PC-3 (cell line): Measurements from ENCODE around the gene FAM163A.

Experiments
- EZH2 ChIP-seq: fragments of 300-600 bp; sonication (generic); IDR thresholded peaks from one replicate; pipeline ENCODE4 v1.6.1; 2017; ENCODE audit warnings: antibody characterized with exemption, mild to moderate bottlenecking, low read length; ENCODE audit not compliant: unreplicated experiment
- TF ChIP-seq, protein P1 (sequence below): fragments of 300-600 bp; sonication (generic); conservative IDR thresholded peaks from 2 replicates; pipeline ENCODE4 v1.5.1; 2017; ENCODE audit warnings: antibody characterized with exemption, low read depth, mild to moderate bottlenecking, low read length

DNA sequence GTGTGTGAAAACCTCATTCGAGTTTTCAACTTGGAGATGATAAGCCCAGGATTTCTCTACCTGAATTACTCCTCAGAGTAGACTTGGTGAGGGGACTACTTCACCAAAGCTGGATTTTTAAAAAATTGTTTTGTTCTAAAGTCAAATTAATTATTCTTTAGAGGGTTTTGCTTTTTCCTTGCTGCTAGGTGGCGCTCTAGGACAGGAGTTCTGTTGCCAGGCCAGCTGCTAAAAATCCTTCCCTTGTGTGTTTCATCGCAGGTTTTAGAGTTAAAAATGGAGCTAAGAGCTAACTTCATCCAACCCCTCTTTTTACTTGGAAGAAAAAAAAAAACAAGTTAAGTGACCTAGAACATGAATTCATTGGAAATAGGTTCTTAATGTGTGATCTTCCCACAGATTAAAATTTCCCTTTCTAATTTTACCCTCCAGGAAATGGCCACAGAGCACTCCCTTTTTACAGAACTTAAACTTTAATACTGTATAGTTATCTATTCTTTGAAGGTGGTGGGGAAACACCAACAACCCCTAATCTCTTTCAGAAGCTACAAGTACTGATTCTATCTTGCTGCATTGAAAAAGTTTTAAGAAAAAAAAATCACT, 36.7 kb upstream of the FAM163A start:
- no peak for TF ChIP-seq EZH2
- TF ChIP-seq, protein P1, sequence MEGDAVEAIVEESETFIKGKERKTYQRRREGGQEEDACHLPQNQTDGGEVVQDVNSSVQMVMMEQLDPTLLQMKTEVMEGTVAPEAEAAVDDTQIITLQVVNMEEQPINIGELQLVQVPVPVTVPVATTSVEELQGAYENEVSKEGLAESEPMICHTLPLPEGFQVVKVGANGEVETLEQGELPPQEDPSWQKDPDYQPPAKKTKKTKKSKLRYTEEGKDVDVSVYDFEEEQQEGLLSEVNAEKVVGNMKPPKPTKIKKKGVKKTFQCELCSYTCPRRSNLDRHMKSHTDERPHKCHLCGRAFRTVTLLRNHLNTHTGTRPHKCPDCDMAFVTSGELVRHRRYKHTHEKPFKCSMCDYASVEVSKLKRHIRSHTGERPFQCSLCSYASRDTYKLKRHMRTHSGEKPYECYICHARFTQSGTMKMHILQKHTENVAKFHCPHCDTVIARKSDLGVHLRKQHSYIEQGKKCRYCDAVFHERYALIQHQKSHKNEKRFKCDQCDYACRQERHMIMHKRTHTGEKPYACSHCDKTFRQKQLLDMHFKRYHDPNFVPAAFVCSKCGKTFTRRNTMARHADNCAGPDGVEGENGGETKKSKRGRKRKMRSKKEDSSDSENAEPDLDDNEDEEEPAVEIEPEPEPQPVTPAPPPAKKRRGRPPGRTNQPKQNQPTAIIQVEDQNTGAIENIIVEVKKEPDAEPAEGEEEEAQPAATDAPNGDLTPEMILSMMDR = peak; percentile 86
